ENCODE measurements around the gene FAM171A1. TPM values are rescaled to one million over a fixed set of nuclear protein-coding genes. Genes with fewer than 3 reads are reported as not detected.

The FAM171A1 gene
- total RNA-seq, 1 donor from 2014 or later = 51.9 TPM

- TF ChIP-seq, protein P1, sequence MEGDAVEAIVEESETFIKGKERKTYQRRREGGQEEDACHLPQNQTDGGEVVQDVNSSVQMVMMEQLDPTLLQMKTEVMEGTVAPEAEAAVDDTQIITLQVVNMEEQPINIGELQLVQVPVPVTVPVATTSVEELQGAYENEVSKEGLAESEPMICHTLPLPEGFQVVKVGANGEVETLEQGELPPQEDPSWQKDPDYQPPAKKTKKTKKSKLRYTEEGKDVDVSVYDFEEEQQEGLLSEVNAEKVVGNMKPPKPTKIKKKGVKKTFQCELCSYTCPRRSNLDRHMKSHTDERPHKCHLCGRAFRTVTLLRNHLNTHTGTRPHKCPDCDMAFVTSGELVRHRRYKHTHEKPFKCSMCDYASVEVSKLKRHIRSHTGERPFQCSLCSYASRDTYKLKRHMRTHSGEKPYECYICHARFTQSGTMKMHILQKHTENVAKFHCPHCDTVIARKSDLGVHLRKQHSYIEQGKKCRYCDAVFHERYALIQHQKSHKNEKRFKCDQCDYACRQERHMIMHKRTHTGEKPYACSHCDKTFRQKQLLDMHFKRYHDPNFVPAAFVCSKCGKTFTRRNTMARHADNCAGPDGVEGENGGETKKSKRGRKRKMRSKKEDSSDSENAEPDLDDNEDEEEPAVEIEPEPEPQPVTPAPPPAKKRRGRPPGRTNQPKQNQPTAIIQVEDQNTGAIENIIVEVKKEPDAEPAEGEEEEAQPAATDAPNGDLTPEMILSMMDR (IDR thresholded peaks at IDR 0.05; ENCODE audit: insufficient read depth, low read depth, low read length) = no peak
- TF ChIP-seq EZH2 (IDR thresholded peaks at IDR 0.05; ENCODE audit: insufficient read depth, low read length) = no peak
- Histone ChIP-seq H3K4me2 (ENCODE audit: low read length) (no peak overlapping the region), H3K9ac (ENCODE audit: low read length) (no peak overlapping the region), H4K20me1 (ENCODE audit: insufficient read depth, low read length) (no peaks in the 10 kb centered on the region), H3K27me3 (ENCODE audit: insufficient read depth, low read length) (peaks cover 4% of the 10 kb centered on the region), H2AFZ (ENCODE audit: low read depth, low read length) (no peak overlapping the region), H3K9me3 (ENCODE audit: insufficient read depth, low read depth, low read length) (no peaks in the 10 kb centered on the region), H3K4me1 (ENCODE audit: insufficient read depth, low read length) (no peaks in the 10 kb centered on the region), H3K4me3 (ENCODE audit: insufficient read depth, low read depth, low read length) (no peak overlapping the region), H3K27ac (ENCODE audit: low read depth, low read length) (no peak overlapping the region), H3K36me3 (ENCODE audit: insufficient read depth, low read length) (no peaks in the 10 kb centered on the region), H3K79me2 (ENCODE audit: insufficient read depth, low read length) (no peaks in the 10 kb centered on the region)
- H3K4me1 Mint-ChIP-seq (ENCODE audit: low read depth, unreplicated experiment) = peaks cover 3% of the 10 kb centered on the region
- no peak for FAIRE-seq
- H3K27me3 Mint-ChIP-seq (ENCODE audit: low read depth, unreplicated experiment) = peaks cover 14% of the 10 kb centered on the region
- H3K9me3 Mint-ChIP-seq (ENCODE audit: unreplicated experiment) = no peaks in the 10 kb centered on the region
- no peak overlapping the region for H3K27ac Mint-ChIP-seq (ENCODE audit: unreplicated experiment)
- no peaks in the 10 kb centered on the region for H3K36me3 Mint-ChIP-seq (ENCODE audit: low read depth, unreplicated experiment)
- H3K4me3 Mint-ChIP-seq (ENCODE audit: unreplicated experiment) = no peak overlapping the region
- no peak for DNase-seq (ENCODE audit: low read depth)
Observed at GRCh38 chr10:15379078-15379477, 8.0 kb upstream of the FAM171A1 start.

DNA sequence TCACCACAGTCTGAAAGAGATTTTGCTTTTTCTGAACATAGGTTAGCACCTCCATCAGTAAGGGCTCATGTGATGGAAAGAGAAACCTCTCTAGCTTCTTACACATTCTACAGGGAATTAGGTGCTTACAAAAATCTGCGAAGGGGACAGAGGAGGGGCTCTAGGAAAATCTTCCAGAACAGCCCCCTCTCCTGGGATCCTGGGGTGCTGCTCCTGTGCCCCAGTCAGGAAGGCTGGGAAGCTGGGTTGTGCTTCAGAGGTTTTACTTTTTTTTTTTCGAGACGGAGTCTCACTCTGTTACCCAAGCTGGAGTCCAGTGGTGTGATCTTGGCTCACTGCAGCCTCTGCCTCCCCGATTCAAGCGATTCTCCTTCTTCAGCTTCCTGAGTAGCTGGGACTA, 7.5 kb upstream of the FAM171A1 start:
- DNase-seq (ENCODE audit: low read depth) (no peak), FAIRE-seq (no peak)
- Histone ChIP-seq H3K27me3 (ENCODE audit: insufficient read depth, low read length) (peaks cover 4% of the 10 kb centered on the region), H3K27ac (ENCODE audit: low read depth, low read length) (no peak overlapping the region), H3K4me2 (ENCODE audit: low read length) (no peak overlapping the region), H2AFZ (ENCODE audit: low read depth, low read length) (no peak overlapping the region), H4K20me1 (ENCODE audit: insufficient read depth, low read length) (no peaks in the 10 kb centered on the region), H3K4me1 (ENCODE audit: insufficient read depth, low read length) (no peaks in the 10 kb centered on the region), H3K4me3 (ENCODE audit: insufficient read depth, low read depth, low read length) (no peak overlapping the region), H3K36me3 (ENCODE audit: insufficient read depth, low read length) (no peaks in the 10 kb centered on the region), H3K79me2 (ENCODE audit: insufficient read depth, low read length) (no peaks in the 10 kb centered on the region), H3K9me3 (ENCODE audit: insufficient read depth, low read depth, low read length) (no peaks in the 10 kb centered on the region), H3K9ac (ENCODE audit: low read length) (no peak overlapping the region)
- Mint-ChIP-seq H3K4me1 (ENCODE audit: low read depth, unreplicated experiment) (peaks cover 3% of the 10 kb centered on the region), H3K9me3 (ENCODE audit: unreplicated experiment) (no peaks in the 10 kb centered on the region), H3K4me3 (ENCODE audit: unreplicated experiment) (no peak overlapping the region), H3K27ac (ENCODE audit: unreplicated experiment) (no peak overlapping the region), H3K27me3 (ENCODE audit: low read depth, unreplicated experiment) (peaks cover 14% of the 10 kb centered on the region), H3K36me3 (ENCODE audit: low read depth, unreplicated experiment) (no peaks in the 10 kb centered on the region)
- TF ChIP-seq, protein P1 (IDR thresholded peaks at IDR 0.05; ENCODE audit: insufficient read depth, low read depth, low read length) = no peak
- no peak for TF ChIP-seq EZH2 (IDR thresholded peaks at IDR 0.05; ENCODE audit: insufficient read depth, low read length)

DNA sequence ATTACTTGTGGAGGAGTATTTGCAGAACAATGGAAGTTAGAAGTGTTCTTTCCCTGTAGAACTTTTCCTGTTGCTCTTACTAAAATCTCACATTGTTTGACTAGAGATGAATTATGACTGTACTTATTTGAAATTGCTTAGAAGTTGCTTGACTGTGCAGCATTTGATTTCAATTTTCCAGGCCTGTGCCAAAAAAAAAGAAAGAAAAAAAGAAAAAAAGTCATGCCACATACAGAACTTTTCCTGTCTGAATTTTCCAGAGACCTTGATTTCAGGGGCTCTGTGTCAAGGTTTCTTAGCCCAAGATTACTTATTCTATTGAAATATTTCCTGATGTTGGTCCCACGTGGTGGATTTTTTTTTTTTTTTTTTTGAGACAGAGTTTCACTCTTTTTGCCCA, 3.5 kb upstream of the FAM171A1 start:
- H3K36me3 Mint-ChIP-seq (ENCODE audit: low read depth, unreplicated experiment) = peaks cover 2% of the 10 kb centered on the region
- DNase-seq (ENCODE audit: low read depth) (no peak), FAIRE-seq (no peak)
- no peak overlapping the region for H3K4me2 ChIP-seq (ENCODE audit: low read length)
- no peaks in the 10 kb centered on the region for H4K20me1 ChIP-seq (ENCODE audit: insufficient read depth, low read length)
- H3K36me3 ChIP-seq (ENCODE audit: insufficient read depth, low read length) = no peaks in the 10 kb centered on the region
- H3K9ac ChIP-seq (ENCODE audit: low read length) = no peak overlapping the region
- H3K27ac ChIP-seq (ENCODE audit: low read depth, low read length) = no peak overlapping the region
- peaks cover 2% of the 10 kb centered on the region for H3K9me3 Mint-ChIP-seq (ENCODE audit: unreplicated experiment)
- no peak overlapping the region for H2AFZ ChIP-seq (ENCODE audit: low read depth, low read length)
- H3K4me1 ChIP-seq (ENCODE audit: insufficient read depth, low read length) = peaks cover under 1% of the 10 kb centered on the region
- no peak overlapping the region for H3K4me3 ChIP-seq (ENCODE audit: insufficient read depth, low read depth, low read length)
- no peak overlapping the region for H3K4me3 Mint-ChIP-seq (ENCODE audit: unreplicated experiment)
- H3K27me3 Mint-ChIP-seq (ENCODE audit: low read depth, unreplicated experiment) = peaks cover 10% of the 10 kb centered on the region
- H3K4me1 Mint-ChIP-seq (ENCODE audit: low read depth, unreplicated experiment) = peaks cover 3% of the 10 kb centered on the region
- H3K79me2 ChIP-seq (ENCODE audit: insufficient read depth, low read length) = peaks cover 8% of the 10 kb centered on the region
- H3K27me3 ChIP-seq (ENCODE audit: insufficient read depth, low read length) = no peaks in the 10 kb centered on the region
- no peak overlapping the region for H3K27ac Mint-ChIP-seq (ENCODE audit: unreplicated experiment)
- no peaks in the 10 kb centered on the region for H3K9me3 ChIP-seq (ENCODE audit: insufficient read depth, low read depth, low read length)
- no peak for TF ChIP-seq EZH2 (IDR thresholded peaks at IDR 0.05; ENCODE audit: insufficient read depth, low read length)
- TF ChIP-seq, protein P1 (IDR thresholded peaks at IDR 0.05; ENCODE audit: insufficient read depth, low read depth, low read length) = no peak

Data from astrocyte (in vitro differentiated cells and primary cell).